H1 (cell line): ENCODE data around the gene WDR7. TPM values are rescaled to one million over a fixed set of nuclear protein-coding genes. Genes with fewer than 3 reads are reported as not detected.

Experiments used
- CTCF ChIA-PET: fragments of 300-600 bp; sonication (Branson Sonifier 250); formaldehyde crosslinking; loops from one replicate; lab custom pipeline; 2021; ENCODE audit not compliant: partially characterized antibody; lab: Charles Lee
- POLR2A ChIA-PET: fragments of 300-600 bp; sonication (Branson Sonifier 250); formaldehyde crosslinking; loops from one replicate; lab custom pipeline; 2021; ENCODE audit warnings: inconsistent platforms; ENCODE audit not compliant: partially characterized antibody; lab: Charles Lee
- DNase-seq, 2 experiments: peaks; one replicate each; pipeline versions ENCODE4 v3.0.0 to v3.0.0-alpha.2; 2010 to 2022; ENCODE audit warnings: low spot score in 2 of 2, low read depth in 1 of 2, mixed read lengths in 1 of 2
- FAIRE-seq: peaks from 2 replicates; lab custom pipeline; 2011; peaks lifted over from hg19 to GRCh38; lab: Jason Lieb, UNC
- H2AFZ ChIP-seq: 2 replicates; pipeline ENCODE4 v1.8.1; 2012; ENCODE audit warnings: low read length, inconsistent platforms
- H2AK5ac ChIP-seq: 2 replicates; pipeline ENCODE4 v1.6.1; 2013; ENCODE audit warnings: low read depth, low read length
- H2BK120ac ChIP-seq: replicated peaks from 2 replicates; pipeline ENCODE3; 2013; ENCODE audit warnings: low read depth, low read length, inconsistent platforms
- H2BK12ac ChIP-seq: 2 replicates; pipeline ENCODE4 v1.6.1; 2013; ENCODE audit warnings: low read depth, low read length
- H2BK15ac ChIP-seq: 2 replicates; pipeline ENCODE4 v1.6.1; 2013; ENCODE audit warnings: low read length
- H2BK20ac ChIP-seq: 2 replicates; pipeline ENCODE4 v1.6.1; 2013; ENCODE audit warnings: low read length
- H2BK5ac ChIP-seq: 2 replicates; pipeline ENCODE4 v1.6.1; 2013; ENCODE audit warnings: low read depth, low read length
- H3K14ac ChIP-seq: 2 replicates; pipeline ENCODE4 v1.6.1; 2013; ENCODE audit warnings: inconsistent platforms; ENCODE audit not compliant: insufficient read length
- H3K18ac ChIP-seq: 2 replicates; pipeline ENCODE4 v1.6.1; 2013; ENCODE audit warnings: low read length; ENCODE audit errors: extremely low read depth
- H3K23ac ChIP-seq: 2 replicates; pipeline ENCODE4 v1.6.1; 2013; ENCODE audit warnings: inconsistent platforms; ENCODE audit not compliant: insufficient read length
- H3K23me2 ChIP-seq: 2 replicates; pipeline ENCODE4 v1.6.1; 2013; ENCODE audit warnings: low read depth, low read length
- H3K27ac ChIP-seq: 2 replicates; pipeline ENCODE4 v1.6.1; 2011; ENCODE audit warnings: low read depth, low read length, inconsistent platforms
- H3K27me3 ChIP-seq, 4 experiments: replicated peaks in 1 of 4; 1 replicate in 1 of 4; 2 replicates in 3 of 4; pipeline versions ENCODE4 v1.6.1 to v1.8.1; 2011 to 2013; ENCODE audit warnings: low read length in 3 of 4, mild to moderate bottlenecking in 3 of 4, inconsistent platforms in 2 of 4, mixed read lengths in 2 of 4, moderate library complexity in 1 of 4; ENCODE audit not compliant: control insufficient read depth in 3 of 4, insufficient read depth in 3 of 4; ENCODE audit errors: extremely low read depth in 1 of 4
- H3K36me3 ChIP-seq, 4 experiments: 2 replicates each; pipeline versions ENCODE4 v1.6.1 to v1.8.1; 2011 to 2013; ENCODE audit warnings: mild to moderate bottlenecking in 4 of 4, low read length in 3 of 4, moderate library complexity in 2 of 4, control low read depth in 1 of 4, inconsistent platforms in 1 of 4; ENCODE audit not compliant: insufficient read depth in 4 of 4, control insufficient read depth in 2 of 4
- H3K4ac ChIP-seq: replicated peaks from 2 replicates; pipeline ENCODE3; 2013; ENCODE audit warnings: low read length, low read depth, mixed read lengths, inconsistent platforms; ENCODE audit not compliant: insufficient read length
- H3K4me1 ChIP-seq, 4 experiments: replicated peaks in 1 of 4; 1 replicate in 1 of 4; 2 replicates in 3 of 4; pipeline versions ENCODE4 v1.6.1 to v1.8.1; 2011 to 2013; ENCODE audit warnings: low read length in 3 of 4, inconsistent platforms in 2 of 4, mixed read lengths in 1 of 4; ENCODE audit not compliant: insufficient read depth in 4 of 4, control insufficient read depth in 3 of 4
- H3K4me2 ChIP-seq, 2 experiments: 2 replicates each; pipeline versions ENCODE4 v1.6.1 to v1.8.1; 2011 to 2013; ENCODE audit warnings: low read depth in 2 of 2, low read length in 2 of 2, control low read depth in 1 of 2, inconsistent platforms in 1 of 2, mild to moderate bottlenecking in 1 of 2; ENCODE audit not compliant: insufficient read depth in 1 of 2
- H3K4me3 ChIP-seq, 4 experiments: fragments of 200-600, 300-600 bp in 1 of 4; sonication (generic), shearing (Covaris generic), sonication (Bioruptor Twin) in 1 of 4; 2 replicates each; pipeline versions ENCODE4 v1.5.1 to v1.8.1; 2011 to 2016; ENCODE audit warnings: low read length in 4 of 4, low read depth in 3 of 4, control low read depth in 2 of 4, inconsistent platforms in 2 of 4, mild to moderate bottlenecking in 2 of 4, mixed read lengths in 1 of 4, moderate library complexity in 1 of 4; ENCODE audit not compliant: insufficient read depth in 2 of 4; ENCODE audit errors: extremely low read depth in 1 of 4
- H3K56ac ChIP-seq: replicated peaks from 2 replicates; pipeline ENCODE3; 2013; ENCODE audit warnings: low read depth, mild to moderate bottlenecking, mixed read lengths, low read length, inconsistent platforms; ENCODE audit not compliant: insufficient read length
- H3K79me1 ChIP-seq: 2 replicates; pipeline ENCODE4 v1.6.1; 2013; ENCODE audit warnings: low read depth, low read length, control low read depth
- H3K79me2 ChIP-seq, 2 experiments: 2 replicates each; pipeline versions ENCODE4 v1.6.1 to v1.8.1; 2012 to 2013; ENCODE audit warnings: low read length in 2 of 2, mild to moderate bottlenecking in 2 of 2, inconsistent platforms in 1 of 2; ENCODE audit not compliant: insufficient read depth in 2 of 2, control insufficient read depth in 1 of 2
- H3K9ac ChIP-seq, 4 experiments: replicated peaks in 1 of 4; 1 replicate in 1 of 4; 2 replicates in 3 of 4; pipeline versions ENCODE4 v1.6.1 to v1.8.1; 2011 to 2013; ENCODE audit warnings: low read depth in 3 of 4, low read length in 3 of 4, control low read depth in 2 of 4, mild to moderate bottlenecking in 2 of 4, moderate library complexity in 2 of 4, inconsistent platforms in 1 of 4; ENCODE audit errors: extremely low read depth in 1 of 4
- H3K9me3 ChIP-seq, 2 experiments: 2 replicates each; pipeline versions ENCODE4 v1.6.1 to v1.8.1; 2012 to 2013; ENCODE audit warnings: mild to moderate bottlenecking in 2 of 2, moderate library complexity in 2 of 2, control low read depth in 1 of 2, inconsistent platforms in 1 of 2, low read depth in 1 of 2, low read length in 1 of 2, mixed read lengths in 1 of 2; ENCODE audit not compliant: insufficient read depth in 2 of 2
- H4K20me1 ChIP-seq, 2 experiments: replicated peaks in 1 of 2; 2 replicates each; pipeline versions ENCODE3 to v1.8.1; 2011 to 2013; ENCODE audit warnings: inconsistent platforms in 2 of 2, low read length in 2 of 2, mild to moderate bottlenecking in 1 of 2; ENCODE audit not compliant: insufficient read depth in 2 of 2, control insufficient read depth in 1 of 2
- H4K5ac ChIP-seq: 2 replicates; pipeline ENCODE4 v1.6.1; 2013; ENCODE audit warnings: low read length, low read depth, mixed read lengths, inconsistent platforms; ENCODE audit not compliant: insufficient read length
- H4K8ac ChIP-seq: 2 replicates; pipeline ENCODE4 v1.8.0; 2013; ENCODE audit warnings: mild to moderate bottlenecking, moderate library complexity, low read length, inconsistent platforms; ENCODE audit not compliant: insufficient read depth; ENCODE audit errors: extremely low read depth
- H4K91ac ChIP-seq: replicated peaks from 2 replicates; pipeline ENCODE3; 2013; ENCODE audit warnings: low read length, mixed read lengths, inconsistent platforms; ENCODE audit not compliant: insufficient read length
- EZH2 ChIP-seq: fragments of 200-600 bp; sonication (generic); IDR thresholded peaks from 2 replicates; pipeline ENCODE4 v1.7.1; 2012; ENCODE audit warnings: low read depth, mild to moderate bottlenecking, moderate library complexity, low read length, inconsistent platforms; ENCODE audit not compliant: severe bottlenecking
- JUN ChIP-seq: IDR thresholded peaks from 2 replicates; pipeline ENCODE4 v1.6.1; 2011; ENCODE audit warnings: low read depth, mild to moderate bottlenecking, improper control_type of control experiment, low read length
- PHF8 ChIP-seq: fragments of 200-600 bp; sonication (generic); conservative IDR thresholded peaks from 2 replicates; pipeline ENCODE4 v1.7.1; 2012; ENCODE audit warnings: low read depth, mild to moderate bottlenecking, inconsistent platforms, low read length, moderate library complexity
- POLR2AphosphoS5 ChIP-seq: IDR thresholded peaks from 2 replicates; pipeline ENCODE4 v1.6.1; 2011; ENCODE audit warnings: low read depth, low read length
- POU5F1 ChIP-seq: IDR thresholded peaks from 2 replicates; pipeline ENCODE4 v1.6.1; 2011; ENCODE audit warnings: low read depth, mild to moderate bottlenecking, low read length, moderate library complexity
- RAD21 ChIP-seq, 2 experiments: IDR thresholded peaks in 1 of 2; conservative IDR thresholded peaks in 1 of 2; 2 replicates each; pipeline ENCODE4 v1.6.1; 2011; ENCODE audit warnings: low read depth in 2 of 2, low read length in 2 of 2, improper control_type of control experiment in 1 of 2, inconsistent platforms in 1 of 2, mild to moderate bottlenecking in 1 of 2, moderate library complexity in 1 of 2
- SIN3A ChIP-seq, 2 experiments: IDR thresholded peaks in 1 of 2; conservative IDR thresholded peaks in 1 of 2; 2 replicates each; pipeline ENCODE4 v1.6.1; 2011 to 2012; ENCODE audit warnings: low read length in 2 of 2, improper control_type of control experiment in 1 of 2, low read depth in 1 of 2, mild to moderate bottlenecking in 1 of 2
- SUZ12 ChIP-seq: fragments of 200-600 bp; sonication (generic); IDR thresholded peaks from 2 replicates; pipeline ENCODE4 v1.6.1; 2012; ENCODE audit warnings: mild to moderate bottlenecking, inconsistent platforms, low read length, moderate library complexity, mixed read lengths
- WGBS, 2 experiments: shearing (Covaris generic) in 1 of 2; methylation state at CpG; one replicate each; pipeline versions ENCODE4 v1.1.6 to v1.1.7; 2013 to 2015; ENCODE audit warnings: low lambda C conversion rate in 2 of 2, mixed read lengths in 2 of 2, inconsistent platforms in 1 of 2, low coverage in 1 of 2, missing lambda C conversion rate in 1 of 2; ENCODE audit not compliant: insufficient replicate concordance in 2 of 2, insufficient coverage in 1 of 2, insufficient read length in 1 of 2; ENCODE audit errors: extremely low coverage in 1 of 2, missing lambda C conversion rate in 1 of 2; 5-methylcytosine and 5-hydroxymethylcytosine counted together
- polyA plus RNA-seq, 7 experiments: library from polyadenylated mRNA; depleted of rRNA in 3 of 7; stranded (reverse) in 5 of 7; unstranded in 2 of 7; fragments of >200 nt in 5 of 7; fragments of 200-250 nt in 2 of 7; gene quantifications; 1 replicate in 5 of 7; 2 replicates in 1 of 7; 4 replicates in 1 of 7; pipeline versions ENCODE4 v1.2.1 to v1.2.3, GENCODE V29; 2011 to 2013; ENCODE audit warnings: missing spikeins in 2 of 7, mixed read lengths in 2 of 7
- total RNA-seq: library from RNA; stranded (reverse); fragmentation: NEBNext Ultra II Directional; extraction: Animal tissue kit (Norgen Biotek cat#: 25700); gene quantifications from 2 replicates; pipeline ENCODE4 v1.2.1, GENCODE V29; 2021
- TF ChIP-seq, protein P1 (sequence below): IDR thresholded peaks from 2 replicates; pipeline ENCODE4 v1.6.1; 2012; ENCODE audit warnings: inconsistent platforms

The WDR7 gene
- total and polyA plus RNA-seq, 2 of the 8 experiments (the other 6 are each of a cell fraction or from before 2014, with no cell fraction given) = 5.5 to 15.2 TPM

DNA sequence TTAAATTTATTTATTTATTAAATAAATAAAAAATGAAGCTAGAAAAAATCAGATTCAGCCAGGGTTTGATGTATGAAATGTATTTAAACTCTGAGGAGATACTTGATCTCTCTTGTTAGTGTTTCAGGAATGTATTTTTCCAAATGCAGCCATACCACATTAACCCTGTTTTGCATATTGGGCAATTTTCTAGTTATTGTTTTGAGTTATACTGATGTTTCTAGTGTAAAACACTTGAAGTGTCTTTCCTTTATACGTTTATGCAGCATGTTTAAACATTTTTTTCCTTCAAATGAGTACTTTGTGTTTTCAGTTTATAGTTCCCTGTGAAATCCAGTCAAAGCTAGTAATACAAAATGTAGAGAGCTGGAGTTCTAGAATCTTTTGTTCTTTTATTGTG lies 69.9 kb downstream of the WDR7 start:
- 88% methylated on average over 1 of the region's 1 CpG; no CpG with 5 or more reads in 1 of the 2 experiments for WGBS, 2 experiments
- Histone ChIP-seq H3K56ac (no peak overlapping the region), H3K9ac (no peak overlapping the region), H3K36me3 (no peaks in the 10 kb centered on the region), H2BK20ac (no peak overlapping the region), H2BK15ac (no peak overlapping the region), H4K91ac (no peak overlapping the region), H3K4me2 (no peak overlapping the region), H3K9me3 (no peaks in the 10 kb centered on the region), H3K27me3 (no peaks in the 10 kb centered on the region), H2BK12ac (no peak overlapping the region), H2BK5ac (no peak overlapping the region), H4K20me1 (no peaks in the 10 kb centered on the region), H4K8ac (no peak overlapping the region), H3K79me2 (no peaks in the 10 kb centered on the region), H2AK5ac (no peak overlapping the region), H3K18ac (no peak overlapping the region), H3K23me2 (no peaks in the 10 kb centered on the region), H3K27ac (no peak overlapping the region), H3K4me3 (no peak overlapping the region), H3K23ac (no peak overlapping the region), H3K4ac (no peak overlapping the region), H3K4me1 (no peaks in the 10 kb centered on the region), H2BK120ac (no peak overlapping the region), H4K5ac (no peak overlapping the region), H3K79me1 (no peaks in the 10 kb centered on the region), H2AFZ (no peak overlapping the region), H3K14ac (no peak overlapping the region)
- CTCF ChIA-PET = interaction anchor here (1.4 kb wide), 1 partner anchor 14 kb away, joined by 5 read pairs; no protein-coding TSS in a partner anchor
- DNase-seq (no peak), FAIRE-seq (no peak)
- POLR2A ChIA-PET = no interaction called here
- TF ChIP-seq EZH2 (no peak), RAD21 (IDR thresholded peaks at IDR 0.05 in 1 of 2, conservative IDR thresholded peaks at IDR 0.05 in 1 of 2; ENCODE audit: low read depth in 2 of 2, low read length in 2 of 2) (no peak), JUN (no peak), PHF8 (no peak), SIN3A (conservative IDR thresholded peaks at IDR 0.05 in 1 of 2, IDR thresholded peaks at IDR 0.05 in 1 of 2; ENCODE audit: low read depth in 1 of 2, low read length in 2 of 2) (no peak), POLR2AphosphoS5 (no peak), SUZ12 (no peak), POU5F1 (no peak)
- TF ChIP-seq, protein P1, sequence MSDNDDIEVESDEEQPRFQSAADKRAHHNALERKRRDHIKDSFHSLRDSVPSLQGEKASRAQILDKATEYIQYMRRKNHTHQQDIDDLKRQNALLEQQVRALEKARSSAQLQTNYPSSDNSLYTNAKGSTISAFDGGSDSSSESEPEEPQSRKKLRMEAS = no peak
